Stimulated activated CD4-positive, alpha-beta T cell treated with anti-CD3 and anti-CD28 coated beads, Interleukin-1b, Interleukin-23, amount 100 ng/mL, for 48 hours (primary cell): ENCODE results near the gene RPS15.
A peak's percentile ranks its signal among the peaks of the same experiment; 100 is the strongest.

ENCODE experiments used
- DNase-seq: peaks from one replicate; pipeline ENCODE4 v3.0.0-alpha.2; 2020

Gene RPS15

GRCh38 chr19:1438035-1438932 lies at the start of gene RPS15:
Gene RPS15, plus strand, starts transcription at chr19:1438396. Its CDS starts 30 bp downstream, at chr19:1438426.
- DNase-seq = peak; percentile 95

DNA sequence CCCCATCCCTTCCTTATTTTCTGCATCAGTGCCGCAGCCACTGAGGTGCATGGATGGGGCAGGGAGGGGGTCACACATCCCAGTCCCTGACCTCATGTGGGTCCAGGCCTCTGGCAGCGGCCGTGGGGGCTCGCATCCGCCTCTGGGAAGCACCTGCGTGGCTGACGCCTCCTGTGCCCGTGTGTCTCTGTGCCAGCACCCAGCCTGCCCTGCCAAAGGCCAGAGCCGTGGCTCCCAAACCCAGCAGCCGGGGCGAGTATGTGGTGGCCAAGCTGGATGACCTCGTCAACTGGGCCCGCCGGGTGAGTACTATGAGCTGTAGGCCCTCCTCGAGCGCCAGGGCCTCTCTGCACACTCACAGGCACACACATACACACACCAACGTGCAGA lies 49.6 kb upstream of the RPS15 start:
- no peak for DNase-seq

- no peak for DNase-seq
These were observed 48.9 kb upstream of the RPS15 start for GRCh38 chr19:1389033-1389940.

- DNase-seq = no peak
These were observed 47.2 kb upstream of the RPS15 start for GRCh38 chr19:1390890-1391423.

DNA sequence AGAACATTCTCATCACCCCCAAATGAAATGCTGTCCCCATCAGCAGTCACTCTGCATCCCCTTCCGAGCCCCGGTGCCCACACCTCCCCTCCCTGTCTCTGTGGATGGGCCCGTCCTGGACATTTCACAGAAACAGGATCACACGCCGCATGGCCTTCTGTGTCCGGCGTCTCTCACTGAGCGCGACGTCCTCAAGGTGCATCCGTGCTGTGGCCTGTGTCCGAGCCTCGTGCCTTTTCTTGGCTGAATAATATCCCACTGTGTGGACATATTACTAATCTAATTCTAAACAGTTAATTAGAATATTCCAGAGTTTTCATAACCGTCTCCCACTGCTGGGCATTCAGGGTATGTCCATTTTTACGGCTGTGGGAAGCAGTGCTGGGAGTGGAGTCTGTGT lies 45.8 kb upstream of the RPS15 start:
- DNase-seq = no peak

GRCh38 chr19:1392939-1393530 lies 45.2 kb upstream of the RPS15 start:
- no peak for DNase-seq

GRCh38 chr19:1393841-1394240 lies 44.4 kb upstream of the RPS15 start:
- DNase-seq = no peak

GRCh38 chr19:1394252-1395193 lies 43.7 kb upstream of the RPS15 start:
- no peak for DNase-seq

DNA sequence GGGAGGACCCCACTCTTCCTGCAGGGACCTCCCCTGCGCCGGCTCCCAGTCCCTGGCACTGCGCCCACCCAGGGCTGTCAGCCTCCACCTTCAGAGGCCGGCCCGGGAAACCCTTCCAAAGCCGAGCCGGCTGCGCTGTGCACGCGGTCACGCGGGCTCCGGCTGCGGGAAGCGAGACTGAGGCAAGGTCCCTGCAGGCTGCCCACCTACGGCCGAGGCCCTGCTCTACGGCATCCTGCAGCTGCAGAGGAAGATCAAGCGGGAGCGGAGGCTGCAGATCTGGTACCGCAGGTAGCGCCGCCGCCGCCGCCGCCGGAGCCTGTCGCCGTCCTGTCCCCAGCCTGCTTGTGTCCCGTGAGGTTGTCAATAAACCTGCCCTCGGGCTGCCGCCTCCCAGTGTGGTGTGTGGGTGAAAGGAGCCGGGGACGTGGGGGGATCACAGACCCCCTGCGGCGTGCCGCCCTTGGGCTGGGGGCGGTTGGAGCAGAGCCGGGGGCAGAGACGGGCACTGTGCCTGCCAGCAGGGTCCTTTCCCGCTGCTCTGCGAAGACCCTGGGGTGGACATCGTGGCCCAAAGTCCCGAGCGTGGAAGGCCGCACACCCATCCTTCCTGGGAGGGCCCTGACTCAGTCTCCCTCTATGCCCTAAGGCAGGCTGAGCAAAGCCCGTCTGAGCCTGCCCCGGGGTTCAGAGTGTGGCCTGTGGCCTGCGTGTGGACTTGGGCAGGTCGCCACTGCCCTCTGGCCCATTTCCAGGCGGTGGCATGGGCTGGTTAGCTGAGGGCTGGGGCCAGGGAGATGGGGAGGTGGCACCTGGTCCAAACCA lies 42.8 kb upstream of the RPS15 start:
- DNase-seq = no peak

- no peak for DNase-seq
These were observed 42.0 kb upstream of the RPS15 start for GRCh38 chr19:1396019-1396767.

GRCh38 chr19:1396768-1397679 lies 41.2 kb upstream of the RPS15 start:
- no peak for DNase-seq

DNA sequence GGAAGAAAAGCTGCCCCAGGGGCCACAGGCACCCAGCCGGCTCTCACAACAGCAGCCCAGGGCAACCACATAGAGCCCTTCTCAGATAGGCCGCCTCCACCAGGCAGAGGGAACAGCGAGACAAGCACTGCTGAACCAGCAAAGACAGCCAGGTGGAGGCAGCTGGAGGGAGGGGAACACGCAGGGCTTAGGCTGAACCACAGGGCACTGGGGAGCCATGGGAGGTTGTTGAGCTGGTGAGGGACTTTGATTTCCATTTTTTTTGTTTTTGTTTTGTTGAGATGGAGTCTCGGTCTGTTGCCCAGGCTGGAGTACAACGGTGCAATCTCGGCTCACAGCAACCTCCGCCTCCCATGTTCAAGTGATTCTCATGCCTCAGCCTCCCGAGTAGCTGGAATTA lies 40.4 kb upstream of the RPS15 start:
- DNase-seq = no peak

DNA sequence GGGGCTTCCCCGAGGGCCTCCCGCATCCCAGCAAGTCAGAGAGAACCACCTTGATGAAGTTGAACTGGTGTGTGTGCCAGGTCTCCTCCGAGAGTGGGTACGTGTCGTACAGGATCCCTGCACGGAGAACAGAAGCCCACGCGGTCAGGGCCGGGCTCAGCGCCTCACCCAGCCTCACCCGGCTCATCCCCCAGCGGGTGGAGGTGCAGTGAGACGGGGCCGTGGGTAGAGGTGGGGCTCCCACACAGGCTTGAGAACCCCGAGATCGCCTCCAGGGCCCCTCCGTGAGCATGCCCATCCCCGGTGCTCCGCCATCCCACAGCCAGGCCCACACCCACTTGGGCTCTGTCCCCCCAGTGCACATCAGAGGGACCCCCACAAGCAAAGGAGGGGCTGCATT lies 39.1 kb upstream of the RPS15 start:
- no peak for DNase-seq

GRCh38 chr19:1399745-1400144 lies 38.5 kb upstream of the RPS15 start:
- no peak for DNase-seq

DNA sequence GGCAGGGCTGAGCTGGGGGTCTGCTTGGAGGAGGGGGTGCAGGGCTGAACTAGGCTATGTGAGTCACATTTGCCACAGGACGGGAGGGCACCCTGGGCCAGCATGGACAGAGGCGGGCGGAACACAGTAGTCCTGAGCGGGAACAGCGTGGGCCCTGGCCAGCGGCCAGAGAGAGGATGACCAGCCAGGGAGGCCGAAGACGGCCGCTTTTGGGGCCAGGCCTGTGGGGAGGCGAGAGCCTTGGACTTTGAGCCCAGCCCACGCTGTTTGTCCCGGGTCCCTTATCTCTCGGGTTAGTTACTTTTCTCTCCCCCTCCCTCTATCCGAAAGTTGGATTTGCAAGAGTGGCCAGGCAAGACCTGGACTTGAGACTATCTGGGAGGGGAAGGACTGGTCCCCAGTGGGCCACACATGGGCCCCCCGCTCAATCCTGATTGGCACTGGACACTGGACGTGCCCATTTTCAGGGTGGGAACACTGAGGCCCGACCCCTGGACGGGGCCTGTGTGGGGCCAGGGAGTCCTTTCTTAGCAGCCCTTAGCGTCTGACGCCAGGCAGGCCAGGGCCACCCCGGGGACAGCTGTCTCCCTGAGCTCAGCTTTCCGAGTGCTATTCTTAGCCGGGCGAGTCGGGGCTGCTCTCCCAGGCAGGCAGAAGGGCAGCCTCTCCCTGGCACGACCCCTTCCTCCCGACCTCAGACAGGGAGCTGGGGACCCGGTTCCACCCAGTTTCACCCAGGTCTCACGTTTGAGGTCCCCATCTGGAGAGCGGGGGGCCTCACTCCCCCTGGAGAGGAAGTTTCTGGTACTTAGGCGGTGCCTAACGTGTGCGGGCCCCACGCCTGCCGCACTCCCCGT lies 37.7 kb upstream of the RPS15 start:
- DNase-seq = no peak

DNA sequence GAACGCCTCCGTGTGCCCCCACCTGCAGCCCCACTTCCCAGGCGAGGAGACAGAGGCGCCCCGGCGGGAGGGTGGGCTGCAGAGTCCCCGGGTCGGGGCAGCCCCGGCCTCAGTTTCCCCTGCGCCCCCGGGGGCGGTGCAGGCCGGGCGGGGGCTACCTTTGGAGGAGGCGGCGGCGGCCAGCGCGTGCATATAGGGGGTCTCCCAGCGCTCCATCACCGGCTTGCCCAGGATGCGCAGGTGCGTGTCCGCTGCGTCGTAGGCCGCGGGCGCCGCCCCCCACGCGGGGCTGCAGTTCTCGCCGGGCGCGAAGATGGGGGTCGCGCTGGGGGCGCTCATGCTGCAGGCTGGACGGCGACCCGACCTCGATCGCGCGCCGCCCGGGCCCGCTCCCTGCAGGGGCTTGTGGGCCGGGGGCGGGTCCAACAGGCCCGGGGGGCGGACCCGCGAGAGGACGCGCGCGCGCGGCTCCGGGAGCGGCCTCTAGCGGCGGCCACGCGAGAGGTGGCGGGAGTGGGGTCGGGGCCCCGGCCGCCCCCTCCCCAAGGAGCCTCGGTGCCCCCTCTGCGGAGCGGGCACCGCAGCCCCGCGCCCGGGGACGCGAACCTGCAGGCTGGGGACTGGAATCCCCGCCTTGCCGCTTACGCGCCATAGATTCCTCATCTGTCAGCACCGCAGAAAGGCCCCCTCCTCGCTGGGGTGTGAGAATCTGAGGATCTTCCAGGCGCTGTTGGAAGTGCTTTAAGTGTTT lies 36.9 kb upstream of the RPS15 start, which contains the start of gene GAMT:
TSS of gene GAMT (minus strand) at position 405 of the 751 bp plus-strand sequence. CDS start at position 339, 66 bp downstream.
- DNase-seq = peak; percentile 49

GRCh38 chr19:1401889-1402217 lies 36.3 kb upstream of the RPS15 start:
- no peak for DNase-seq
